SJCRH30 (cell line): ENCODE data around the gene PRXL2B. TPM values are rescaled to one million over a fixed set of nuclear protein-coding genes. Genes with fewer than 3 reads are reported as not detected.

Source experiments
- DNase-seq, 2 experiments: peaks; one replicate each; pipeline ENCODE4 v3.0.0-alpha.2; 2015 to 2020
- H3K27ac ChIP-seq: fragments of 250-450 bp; sonication (Bioruptor Pico); 2 replicates; pipeline ENCODE4 v1.5.1; 2020; ENCODE audit warnings: mild to moderate bottlenecking, moderate library complexity
- H3K27me3 ChIP-seq: fragments of 250-450 bp; sonication (Bioruptor Pico); 2 replicates; pipeline ENCODE4 v1.5.1; 2020; ENCODE audit warnings: mild to moderate bottlenecking, moderate library complexity
- H3K36me3 ChIP-seq: fragments of 250-450 bp; sonication (Bioruptor Pico); 2 replicates; pipeline ENCODE4 v1.5.1; 2020; ENCODE audit warnings: mild to moderate bottlenecking, moderate library complexity
- H3K4me1 ChIP-seq: fragments of 250-450 bp; sonication (Bioruptor Pico); 2 replicates; pipeline ENCODE4 v1.5.1; 2020; ENCODE audit warnings: mild to moderate bottlenecking, moderate library complexity
- H3K4me3 ChIP-seq: fragments of 250-450 bp; sonication (Bioruptor Pico); 2 replicates; pipeline ENCODE4 v1.5.1; 2020; ENCODE audit warnings: mild to moderate bottlenecking, moderate library complexity
- H3K9me3 ChIP-seq: fragments of 250-450 bp; sonication (Bioruptor Pico); replicated peaks from 2 replicates; pipeline ENCODE4 v1.5.1; 2020; ENCODE audit warnings: mild to moderate bottlenecking, moderate library complexity
- total RNA-seq: library from RNA; depleted of rRNA; stranded (reverse); fragments of >200 nt; shearing (Covaris generic); gene quantifications from 2 replicates; pipeline ENCODE4 v1.2.3, GENCODE V29; 2014

PRXL2B gene
- total RNA-seq, 1 experiment from 2014 or later = 22.5 TPM

- Histone ChIP-seq H3K4me1 (no peaks in the 10 kb centered on the region), H3K9me3 (no peaks in the 10 kb centered on the region), H3K27ac (no peak overlapping the region)
Measured at GRCh38 chr1:2556678-2557481, 29.7 kb upstream of the PRXL2B start.

GRCh38 chr1:2557482-2558400 lies 28.8 kb upstream of the PRXL2B start:
- no peaks in the 10 kb centered on the region for H3K9me3 ChIP-seq
- no peak overlapping the region for H3K4me3 ChIP-seq
- no peaks in the 10 kb centered on the region for H3K4me1 ChIP-seq
- H3K27me3 ChIP-seq = peaks cover 79% of the 10 kb centered on the region
- H3K36me3 ChIP-seq = no peaks in the 10 kb centered on the region
- DNase-seq = no peak
- H3K27ac ChIP-seq = no peak overlapping the region

More at GRCh38 chr1:2556678-2557481, 29.7 kb upstream of the PRXL2B start:
- peak overlapping the region; percentile 7; the same call in 1 of the 2 replicates for H3K4me3 ChIP-seq
- H3K36me3 ChIP-seq = no peaks in the 10 kb centered on the region
- no peak for DNase-seq
- peaks cover 75% of the 10 kb centered on the region for H3K27me3 ChIP-seq

DNA sequence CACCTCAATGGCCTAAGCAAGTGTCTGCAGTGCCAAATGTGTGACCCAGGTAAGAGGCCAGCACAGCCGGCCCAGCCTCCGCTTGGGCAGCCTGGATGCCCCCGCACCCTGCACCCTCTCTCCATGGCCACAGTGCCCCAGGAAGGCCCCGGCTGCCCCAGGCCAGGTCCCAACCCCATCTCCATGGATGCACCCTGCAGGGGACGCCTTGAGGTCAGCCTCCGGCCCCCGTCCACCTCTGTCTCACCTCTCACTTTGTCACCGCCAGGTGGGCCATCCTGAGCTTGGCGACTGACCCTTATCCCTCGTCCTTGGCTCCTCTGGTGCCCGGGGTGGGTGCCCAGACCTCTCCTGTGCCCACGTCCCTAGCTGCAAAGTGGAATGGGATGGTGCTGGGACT lies 28.2 kb upstream of the PRXL2B start:
- H3K4me1 ChIP-seq = no peaks in the 10 kb centered on the region; the same call in 1 of the 2 replicates
- H3K27me3 ChIP-seq = peaks cover 86% of the 10 kb centered on the region
- DNase-seq = no peak
- no peaks in the 10 kb centered on the region for H3K9me3 ChIP-seq
- H3K27ac ChIP-seq = no peak overlapping the region
- no peak overlapping the region for H3K4me3 ChIP-seq
- no peaks in the 10 kb centered on the region for H3K36me3 ChIP-seq

GRCh38 chr1:2558861-2559260 lies 27.7 kb upstream of the PRXL2B start:
- no peaks in the 10 kb centered on the region; the same call in 1 of the 2 replicates for H3K4me1 ChIP-seq
- H3K4me3 ChIP-seq = no peak overlapping the region
- peaks cover 88% of the 10 kb centered on the region for H3K27me3 ChIP-seq
- no peaks in the 10 kb centered on the region for H3K9me3 ChIP-seq
- H3K36me3 ChIP-seq = no peaks in the 10 kb centered on the region
- no peak for DNase-seq
- H3K27ac ChIP-seq = no peak overlapping the region

- Histone ChIP-seq H3K4me3 (no peak overlapping the region), H3K36me3 (no peaks in the 10 kb centered on the region), H3K27ac (no peak overlapping the region), H3K9me3 (no peaks in the 10 kb centered on the region), H3K27me3 (peaks cover 91% of the 10 kb centered on the region), H3K4me1 (no peaks in the 10 kb centered on the region; the same call in 1 of the 2 replicates)
- DNase-seq = no peak
Measured at GRCh38 chr1:2559509-2560298, 26.9 kb upstream of the PRXL2B start.

GRCh38 chr1:2560299-2561073 lies 26.1 kb upstream of the PRXL2B start:
- H3K4me3 ChIP-seq = no peak overlapping the region
- no peak for DNase-seq
- no peak overlapping the region for H3K27ac ChIP-seq
- no peaks in the 10 kb centered on the region; the same call in 1 of the 2 replicates for H3K4me1 ChIP-seq
- H3K27me3 ChIP-seq = peaks cover 92% of the 10 kb centered on the region
- H3K36me3 ChIP-seq = no peaks in the 10 kb centered on the region
- no peaks in the 10 kb centered on the region for H3K9me3 ChIP-seq

- Histone ChIP-seq H3K4me1 (no peaks in the 10 kb centered on the region; the same call in 1 of the 2 replicates), H3K27me3 (peaks cover 92% of the 10 kb centered on the region), H3K27ac (no peak overlapping the region), H3K9me3 (no peaks in the 10 kb centered on the region), H3K36me3 (no peaks in the 10 kb centered on the region), H3K4me3 (no peak overlapping the region)
- DNase-seq = no peak
Measured at GRCh38 chr1:2561446-2561845, 25.1 kb upstream of the PRXL2B start.

DNA sequence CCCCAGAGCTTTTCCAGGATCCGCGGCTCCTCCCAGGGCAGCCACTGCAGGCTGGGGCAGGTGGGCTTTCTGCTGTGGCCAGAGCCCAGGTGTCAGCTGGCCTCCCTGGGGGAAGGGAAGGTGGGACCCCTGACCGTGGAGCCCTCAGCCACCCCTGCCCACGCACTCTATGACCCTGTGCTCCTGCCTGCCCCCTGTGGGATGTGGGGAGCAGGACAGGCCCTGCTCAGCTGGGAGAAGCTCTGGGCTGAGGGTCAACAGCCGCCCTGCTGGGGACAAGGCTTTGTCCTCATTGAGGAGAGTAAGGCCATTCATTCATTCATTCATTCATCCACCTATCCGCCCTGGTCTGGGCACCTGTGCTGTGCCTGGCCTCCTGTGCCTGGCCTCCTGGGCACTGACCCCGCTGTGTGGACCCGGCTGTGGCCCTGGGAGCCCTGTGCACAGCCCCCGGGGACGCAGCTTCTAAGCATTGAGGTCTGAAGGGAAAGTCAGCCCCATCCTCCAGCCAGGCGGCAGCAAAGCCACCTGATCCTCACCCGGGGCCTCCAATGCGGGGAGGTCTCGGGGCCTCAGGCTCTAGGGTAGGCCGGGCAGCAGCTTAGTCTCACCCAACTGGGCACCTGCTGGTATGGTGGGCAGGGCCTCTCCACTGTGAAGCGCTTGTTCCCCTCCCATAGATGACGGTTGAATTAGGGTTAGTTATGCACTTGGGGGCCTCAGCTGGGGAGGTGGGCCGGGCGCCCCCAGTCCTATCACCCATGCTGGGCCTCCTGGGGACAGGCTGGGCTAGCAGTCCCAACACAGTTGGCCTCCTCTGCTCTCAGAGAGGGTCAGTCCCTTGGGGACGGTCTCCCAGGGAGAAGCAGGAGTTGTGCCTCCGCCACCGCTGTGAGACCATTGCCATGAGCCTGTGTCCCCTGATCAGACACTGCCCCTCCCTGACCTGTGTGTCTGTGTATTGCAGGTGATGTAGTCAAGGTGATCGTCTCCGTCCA lies 24.4 kb upstream of the PRXL2B start:
- no peaks in the 10 kb centered on the region; the same call in 1 of the 2 replicates for H3K4me1 ChIP-seq
- no peak for DNase-seq
- H3K27ac ChIP-seq = no peak overlapping the region
- no peak overlapping the region for H3K4me3 ChIP-seq
- H3K36me3 ChIP-seq = no peaks in the 10 kb centered on the region
- peaks cover 92% of the 10 kb centered on the region for H3K27me3 ChIP-seq
- H3K9me3 ChIP-seq = no peaks in the 10 kb centered on the region

DNA sequence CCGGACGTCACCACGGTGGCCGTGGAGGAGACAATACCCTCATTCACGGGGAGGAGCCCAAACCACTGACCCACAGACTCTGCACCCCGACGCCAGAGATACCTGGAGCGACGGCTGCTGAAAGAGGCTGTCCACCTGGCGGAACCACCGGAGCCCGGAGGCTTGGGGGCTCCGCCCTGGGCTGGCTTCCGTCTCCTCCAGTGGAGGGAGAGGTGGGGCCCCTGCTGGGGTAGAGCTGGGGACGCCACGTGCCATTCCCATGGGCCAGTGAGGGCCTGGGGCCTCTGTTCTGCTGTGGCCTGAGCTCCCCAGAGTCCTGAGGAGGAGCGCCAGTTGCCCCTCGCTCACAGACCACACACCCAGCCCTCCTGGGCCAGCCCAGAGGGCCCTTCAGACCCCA lies 23.4 kb upstream of the PRXL2B start:
- Histone ChIP-seq H3K4me1 (no peaks in the 10 kb centered on the region; the same call in 1 of the 2 replicates), H3K4me3 (no peak overlapping the region), H3K27me3 (peaks cover 86% of the 10 kb centered on the region), H3K36me3 (no peaks in the 10 kb centered on the region), H3K9me3 (no peaks in the 10 kb centered on the region), H3K27ac (no peak overlapping the region)
- DNase-seq = no peak

- Histone ChIP-seq H3K4me3 (no peak overlapping the region), H3K4me1 (no peaks in the 10 kb centered on the region; the same call in 1 of the 2 replicates), H3K36me3 (no peaks in the 10 kb centered on the region), H3K27ac (no peak overlapping the region), H3K9me3 (no peaks in the 10 kb centered on the region), H3K27me3 (peaks cover 78% of the 10 kb centered on the region)
- no peak for DNase-seq
Measured at GRCh38 chr1:2564006-2564814, 22.4 kb upstream of the PRXL2B start.

- Histone ChIP-seq H3K4me1 (no peaks in the 10 kb centered on the region; the same call in 1 of the 2 replicates), H3K9me3 (no peaks in the 10 kb centered on the region), H3K4me3 (no peak overlapping the region), H3K36me3 (no peaks in the 10 kb centered on the region), H3K27me3 (peaks cover 74% of the 10 kb centered on the region), H3K27ac (no peak overlapping the region)
- no peak for DNase-seq
Measured at GRCh38 chr1:2564815-2565374, 21.7 kb upstream of the PRXL2B start.
